Tibial nerve (tissue), 3 donors: ENCODE measurements around the gene SENP1.

Experiments
- POLR2A ChIP-seq, 2 donors: fragments of 450-650 bp; IDR thresholded peaks; one replicate each; pipeline ENCODE4 v1.6.1; 2017; ENCODE audit warnings: antibody characterized with exemption in 2 of 2, mild to moderate bottlenecking in 2 of 2, moderate library complexity in 2 of 2
- TF ChIP-seq, protein P1 (sequence below), 5 experiments: fragments of 200-600 bp in 3 of 5; fragments of 450-650 bp in 2 of 5; sonication (generic) in 3 of 5; IDR thresholded peaks; one replicate each; pipeline ENCODE4 v1.5.1; 2016 to 2019; ENCODE audit warnings: antibody characterized with exemption in 5 of 5, mild to moderate bottlenecking in 3 of 5, moderate library complexity in 2 of 5

DNA sequence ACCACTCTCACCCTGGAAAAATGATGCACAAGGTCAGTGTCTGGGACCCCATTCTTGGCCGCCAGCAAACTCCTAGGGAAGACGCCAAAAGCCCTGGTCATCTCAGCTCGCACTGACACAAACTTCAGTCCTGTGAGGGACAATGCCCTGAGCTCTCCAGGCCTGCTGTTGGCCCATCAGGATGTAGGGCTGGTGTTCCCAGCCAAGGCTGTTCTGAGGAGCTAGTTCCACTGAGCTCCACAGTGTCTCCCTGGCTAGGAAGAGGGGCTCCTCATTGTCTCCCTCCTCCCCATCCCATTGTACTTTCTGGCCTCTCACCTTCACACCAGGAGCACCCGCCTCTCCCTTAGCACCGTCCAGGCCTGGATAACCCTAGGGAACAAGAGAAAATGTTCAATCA, 112.4 kb downstream of the SENP1 start:
- TF ChIP-seq, protein P1, sequence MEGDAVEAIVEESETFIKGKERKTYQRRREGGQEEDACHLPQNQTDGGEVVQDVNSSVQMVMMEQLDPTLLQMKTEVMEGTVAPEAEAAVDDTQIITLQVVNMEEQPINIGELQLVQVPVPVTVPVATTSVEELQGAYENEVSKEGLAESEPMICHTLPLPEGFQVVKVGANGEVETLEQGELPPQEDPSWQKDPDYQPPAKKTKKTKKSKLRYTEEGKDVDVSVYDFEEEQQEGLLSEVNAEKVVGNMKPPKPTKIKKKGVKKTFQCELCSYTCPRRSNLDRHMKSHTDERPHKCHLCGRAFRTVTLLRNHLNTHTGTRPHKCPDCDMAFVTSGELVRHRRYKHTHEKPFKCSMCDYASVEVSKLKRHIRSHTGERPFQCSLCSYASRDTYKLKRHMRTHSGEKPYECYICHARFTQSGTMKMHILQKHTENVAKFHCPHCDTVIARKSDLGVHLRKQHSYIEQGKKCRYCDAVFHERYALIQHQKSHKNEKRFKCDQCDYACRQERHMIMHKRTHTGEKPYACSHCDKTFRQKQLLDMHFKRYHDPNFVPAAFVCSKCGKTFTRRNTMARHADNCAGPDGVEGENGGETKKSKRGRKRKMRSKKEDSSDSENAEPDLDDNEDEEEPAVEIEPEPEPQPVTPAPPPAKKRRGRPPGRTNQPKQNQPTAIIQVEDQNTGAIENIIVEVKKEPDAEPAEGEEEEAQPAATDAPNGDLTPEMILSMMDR (IDR thresholded peaks at IDR 0.05) = no peak
- TF ChIP-seq POLR2A (IDR thresholded peaks at IDR 0.05) = no peak
